HG02678 (cell line): ENCODE data around the gene NAV1.

Source experiments
- ATAC-seq: cut with Tn5 transposase; IDR thresholded peaks from one replicate; pipeline ENCODE4 v1.9.1; 2021; ENCODE audit warnings: mild to moderate bottlenecking, moderate library complexity; ENCODE audit not compliant: unreplicated experiment

NAV1 gene

DNA sequence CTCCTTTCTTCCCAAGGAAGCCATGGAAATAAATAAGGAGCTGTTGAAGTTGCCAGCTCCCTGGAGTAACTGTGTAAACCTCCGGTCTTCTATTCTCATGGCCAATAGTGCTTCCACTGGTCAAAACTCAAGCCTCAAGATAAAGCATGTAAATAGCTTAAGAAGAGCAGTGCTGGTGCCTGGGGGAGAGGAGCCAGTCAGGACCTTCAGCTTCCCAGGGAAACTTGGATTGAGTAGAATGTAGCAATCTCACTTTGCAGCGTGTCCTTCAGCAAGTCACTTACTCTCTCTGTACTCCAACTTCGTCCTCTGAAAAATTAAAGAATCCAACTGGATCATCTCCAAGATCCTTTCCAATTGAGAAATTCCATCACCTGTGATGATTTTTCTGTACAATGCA lies 44.7 kb downstream of the NAV1 start:
- no peak for ATAC-seq

DNA sequence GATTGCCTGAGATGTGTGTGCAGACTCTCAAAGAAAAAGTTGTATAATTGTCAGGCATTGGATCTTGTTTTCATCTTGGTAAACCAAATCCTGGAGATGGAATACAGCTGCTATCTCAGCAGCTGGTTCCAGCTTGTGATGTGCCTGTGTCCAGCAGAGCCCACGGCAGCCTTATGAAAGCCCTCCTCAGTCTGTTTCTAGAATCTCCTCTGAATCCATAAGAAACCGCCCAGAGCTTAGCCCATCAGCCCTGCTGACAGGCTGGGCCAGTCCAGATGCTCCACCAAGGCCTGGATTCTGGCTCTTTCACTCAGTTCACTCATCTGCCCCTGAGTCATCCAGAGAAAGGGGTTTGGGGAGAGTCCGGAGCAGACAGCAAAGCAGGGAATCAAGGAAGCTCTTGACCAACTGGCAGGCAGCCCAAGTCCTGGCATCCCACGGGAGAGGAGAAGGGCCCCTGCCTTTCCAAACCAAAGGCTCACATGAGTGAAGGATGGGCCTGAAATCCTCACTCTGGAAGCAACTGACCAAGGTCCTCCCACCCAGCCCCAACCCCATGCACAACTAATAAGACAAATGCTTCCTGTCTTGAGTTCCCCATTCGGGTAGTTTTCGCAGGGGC lies 45.7 kb downstream of the NAV1 start:
- ATAC-seq, result no peak

DNA sequence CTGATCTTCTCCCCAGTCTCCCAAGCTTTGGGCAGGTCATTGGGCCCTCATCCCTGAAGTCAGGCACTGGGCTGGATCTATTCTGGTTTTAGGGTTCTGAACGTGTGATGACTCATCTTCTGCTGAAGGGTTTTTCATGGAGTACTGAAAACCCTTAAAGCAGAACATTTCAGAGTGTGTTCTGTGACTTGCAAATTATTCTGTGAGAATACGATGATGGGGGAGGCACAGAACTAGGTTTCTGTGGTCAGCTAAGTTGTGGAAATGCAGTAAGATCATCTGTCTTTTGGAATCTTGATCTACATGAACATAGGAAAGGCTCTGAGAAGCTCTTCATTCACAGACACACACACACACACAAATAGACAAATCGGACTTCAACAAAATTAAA lies 46.2 kb downstream of the NAV1 start:
- ATAC-seq, result no peak

DNA sequence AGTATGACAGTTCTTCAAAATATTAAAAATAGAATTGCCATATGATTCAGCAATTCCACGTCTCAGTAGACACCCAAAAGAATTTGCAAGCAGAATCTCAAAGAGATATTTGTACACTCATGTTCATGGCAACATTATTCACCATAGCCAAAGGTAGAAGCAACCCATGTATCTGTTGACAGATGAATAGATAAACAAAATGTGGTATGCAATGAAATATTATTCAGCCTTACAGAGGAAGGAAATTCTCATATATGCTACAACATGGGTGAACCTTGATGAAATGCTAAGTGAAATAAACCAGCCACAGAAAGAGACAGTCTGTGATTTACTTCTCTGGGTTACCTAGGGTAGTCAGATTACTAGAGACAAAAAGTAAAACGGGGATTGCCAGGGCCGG lies 47.0 kb downstream of the NAV1 start:
- ATAC-seq, result no peak

DNA sequence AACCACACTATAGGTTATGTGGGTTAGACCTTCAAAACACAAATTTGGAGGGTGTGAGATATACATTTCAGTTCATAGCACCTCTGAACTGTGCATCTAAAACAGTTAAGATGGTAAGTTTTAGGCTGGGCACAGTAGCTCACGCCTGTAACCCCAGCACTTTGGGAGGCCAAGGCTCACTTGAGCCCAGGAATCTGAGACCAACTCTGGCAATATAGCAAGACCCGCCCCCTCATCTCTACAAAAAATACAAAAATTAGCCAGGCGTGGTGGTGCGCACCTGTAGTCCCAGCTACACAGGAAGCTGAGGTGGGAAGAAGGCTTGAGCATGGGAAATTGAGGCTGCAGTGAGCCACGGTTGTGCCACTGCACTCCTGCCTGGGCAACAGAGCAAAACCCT lies 47.9 kb downstream of the NAV1 start:
- ATAC-seq, result no peak

DNA sequence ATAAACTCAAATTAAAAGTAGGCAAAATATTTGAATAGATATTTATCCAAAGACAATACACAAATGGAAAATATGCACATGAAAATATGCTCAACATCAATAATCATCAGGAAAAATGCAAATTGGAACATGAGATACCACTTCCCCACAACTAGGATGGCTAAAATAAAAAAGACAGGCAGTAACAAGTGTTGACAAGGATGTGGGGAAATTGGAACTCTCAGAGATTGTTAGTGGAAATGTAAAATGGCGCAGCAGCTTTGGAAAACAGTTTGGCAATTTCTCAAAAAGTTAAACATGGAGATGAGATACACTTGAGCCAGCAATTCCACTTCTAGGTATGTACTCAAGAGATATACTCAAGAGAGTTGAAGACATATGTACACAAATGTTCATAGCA lies 48.8 kb downstream of the NAV1 start:
- no peak for ATAC-seq
